ENCODE measurements around the gene TARBP2.

- no peak for TF ChIP-seq CTCF (IDR thresholded peaks at IDR 0.05)
- no peak for TF ChIP-seq EZH2 (IDR thresholded peaks at IDR 0.05)
- TF ChIP-seq EZH2phosphoT487 (IDR thresholded peaks at IDR 0.05), result no peak
Observed at GRCh38 chr12:53538209-53538689, 37.2 kb downstream of the TARBP2 start.
